ENCODE results near the gene RNPS1. TPM values are rescaled to one million over a fixed set of nuclear protein-coding genes. Genes with fewer than 3 reads are reported as not detected.

The RNPS1 gene
- total and polyA plus RNA-seq, 2 experiments from 2014 or later = 315 to 384 TPM

DNA sequence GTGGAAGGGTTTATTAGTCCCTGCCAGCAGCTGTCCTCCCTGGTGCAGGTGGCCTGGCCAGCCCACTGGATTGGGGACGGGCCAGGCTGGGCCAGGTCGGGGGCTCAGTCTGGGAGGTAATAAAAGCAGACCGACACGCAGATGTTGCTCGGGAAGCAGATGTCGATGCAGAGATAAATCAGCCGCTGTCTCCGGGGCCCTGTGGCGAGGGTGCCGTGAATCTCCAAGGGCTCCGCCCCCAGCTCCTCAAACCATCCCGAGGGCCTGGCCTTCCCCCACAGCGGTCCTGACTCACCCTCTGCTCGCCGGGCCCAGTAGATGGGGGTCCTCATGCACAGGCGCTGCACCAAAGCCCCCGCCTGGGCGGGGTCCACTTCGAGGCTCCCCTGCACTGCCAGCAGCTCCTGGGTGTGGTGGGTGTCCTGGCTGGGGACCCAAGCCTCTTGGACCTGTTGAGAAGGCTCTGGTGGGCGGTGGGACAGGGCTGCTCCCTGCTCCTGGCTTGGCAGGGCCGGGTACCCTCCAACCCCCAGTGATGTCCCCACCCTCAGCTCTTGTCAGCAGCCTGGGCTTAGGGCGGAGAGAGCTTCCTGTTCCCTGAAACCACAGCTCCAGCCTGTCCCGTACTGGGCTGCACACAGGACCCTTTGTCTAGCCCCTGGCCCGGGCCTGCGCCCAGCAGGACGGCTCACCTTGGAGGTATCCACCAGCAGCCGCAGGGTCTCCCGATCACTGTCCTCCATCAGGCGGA is 58.5 kb downstream of the RNPS1 start:
- no peak for DNase-seq (ENCODE audit: low spot score)
- Mint-ChIP-seq H3K4me3 (no peak overlapping the region), H3K9me3 (no peaks in the 10 kb centered on the region), H3K27ac (no peak overlapping the region), H3K27me3 (ENCODE audit: insufficient read depth, low read depth, poor library complexity) (peaks cover 21% of the 10 kb centered on the region), H3K4me1 (peaks cover 29% of the 10 kb centered on the region), H3K36me3 (ENCODE audit: low read depth) (peaks cover 35% of the 10 kb centered on the region)
- no peak overlapping the region for H2AFZ ChIP-seq
- no peak for ATAC-seq
- H3K27ac ChIP-seq (ENCODE audit: low read depth) = no peak overlapping the region
- no peak overlapping the region for H3K4me2 ChIP-seq
- H3F3A ChIP-seq (replicated peaks; ENCODE audit: low read depth) = peaks cover 29% of the 10 kb centered on the region; the same call in 1 of the 2 replicates
- no peak for TF ChIP-seq EZH2phosphoT487 (IDR thresholded peaks at IDR 0.05; ENCODE audit: unreplicated experiment)
- no peak for TF ChIP-seq STAT1 (IDR thresholded peaks at IDR 0.05; ENCODE audit: unreplicated experiment)
- TF ChIP-seq ZNF331 (CRISPR knock-in tag; IDR thresholded peaks at IDR 0.05; ENCODE audit: low read depth) = no peak
- TF ChIP-seq, protein P1, sequence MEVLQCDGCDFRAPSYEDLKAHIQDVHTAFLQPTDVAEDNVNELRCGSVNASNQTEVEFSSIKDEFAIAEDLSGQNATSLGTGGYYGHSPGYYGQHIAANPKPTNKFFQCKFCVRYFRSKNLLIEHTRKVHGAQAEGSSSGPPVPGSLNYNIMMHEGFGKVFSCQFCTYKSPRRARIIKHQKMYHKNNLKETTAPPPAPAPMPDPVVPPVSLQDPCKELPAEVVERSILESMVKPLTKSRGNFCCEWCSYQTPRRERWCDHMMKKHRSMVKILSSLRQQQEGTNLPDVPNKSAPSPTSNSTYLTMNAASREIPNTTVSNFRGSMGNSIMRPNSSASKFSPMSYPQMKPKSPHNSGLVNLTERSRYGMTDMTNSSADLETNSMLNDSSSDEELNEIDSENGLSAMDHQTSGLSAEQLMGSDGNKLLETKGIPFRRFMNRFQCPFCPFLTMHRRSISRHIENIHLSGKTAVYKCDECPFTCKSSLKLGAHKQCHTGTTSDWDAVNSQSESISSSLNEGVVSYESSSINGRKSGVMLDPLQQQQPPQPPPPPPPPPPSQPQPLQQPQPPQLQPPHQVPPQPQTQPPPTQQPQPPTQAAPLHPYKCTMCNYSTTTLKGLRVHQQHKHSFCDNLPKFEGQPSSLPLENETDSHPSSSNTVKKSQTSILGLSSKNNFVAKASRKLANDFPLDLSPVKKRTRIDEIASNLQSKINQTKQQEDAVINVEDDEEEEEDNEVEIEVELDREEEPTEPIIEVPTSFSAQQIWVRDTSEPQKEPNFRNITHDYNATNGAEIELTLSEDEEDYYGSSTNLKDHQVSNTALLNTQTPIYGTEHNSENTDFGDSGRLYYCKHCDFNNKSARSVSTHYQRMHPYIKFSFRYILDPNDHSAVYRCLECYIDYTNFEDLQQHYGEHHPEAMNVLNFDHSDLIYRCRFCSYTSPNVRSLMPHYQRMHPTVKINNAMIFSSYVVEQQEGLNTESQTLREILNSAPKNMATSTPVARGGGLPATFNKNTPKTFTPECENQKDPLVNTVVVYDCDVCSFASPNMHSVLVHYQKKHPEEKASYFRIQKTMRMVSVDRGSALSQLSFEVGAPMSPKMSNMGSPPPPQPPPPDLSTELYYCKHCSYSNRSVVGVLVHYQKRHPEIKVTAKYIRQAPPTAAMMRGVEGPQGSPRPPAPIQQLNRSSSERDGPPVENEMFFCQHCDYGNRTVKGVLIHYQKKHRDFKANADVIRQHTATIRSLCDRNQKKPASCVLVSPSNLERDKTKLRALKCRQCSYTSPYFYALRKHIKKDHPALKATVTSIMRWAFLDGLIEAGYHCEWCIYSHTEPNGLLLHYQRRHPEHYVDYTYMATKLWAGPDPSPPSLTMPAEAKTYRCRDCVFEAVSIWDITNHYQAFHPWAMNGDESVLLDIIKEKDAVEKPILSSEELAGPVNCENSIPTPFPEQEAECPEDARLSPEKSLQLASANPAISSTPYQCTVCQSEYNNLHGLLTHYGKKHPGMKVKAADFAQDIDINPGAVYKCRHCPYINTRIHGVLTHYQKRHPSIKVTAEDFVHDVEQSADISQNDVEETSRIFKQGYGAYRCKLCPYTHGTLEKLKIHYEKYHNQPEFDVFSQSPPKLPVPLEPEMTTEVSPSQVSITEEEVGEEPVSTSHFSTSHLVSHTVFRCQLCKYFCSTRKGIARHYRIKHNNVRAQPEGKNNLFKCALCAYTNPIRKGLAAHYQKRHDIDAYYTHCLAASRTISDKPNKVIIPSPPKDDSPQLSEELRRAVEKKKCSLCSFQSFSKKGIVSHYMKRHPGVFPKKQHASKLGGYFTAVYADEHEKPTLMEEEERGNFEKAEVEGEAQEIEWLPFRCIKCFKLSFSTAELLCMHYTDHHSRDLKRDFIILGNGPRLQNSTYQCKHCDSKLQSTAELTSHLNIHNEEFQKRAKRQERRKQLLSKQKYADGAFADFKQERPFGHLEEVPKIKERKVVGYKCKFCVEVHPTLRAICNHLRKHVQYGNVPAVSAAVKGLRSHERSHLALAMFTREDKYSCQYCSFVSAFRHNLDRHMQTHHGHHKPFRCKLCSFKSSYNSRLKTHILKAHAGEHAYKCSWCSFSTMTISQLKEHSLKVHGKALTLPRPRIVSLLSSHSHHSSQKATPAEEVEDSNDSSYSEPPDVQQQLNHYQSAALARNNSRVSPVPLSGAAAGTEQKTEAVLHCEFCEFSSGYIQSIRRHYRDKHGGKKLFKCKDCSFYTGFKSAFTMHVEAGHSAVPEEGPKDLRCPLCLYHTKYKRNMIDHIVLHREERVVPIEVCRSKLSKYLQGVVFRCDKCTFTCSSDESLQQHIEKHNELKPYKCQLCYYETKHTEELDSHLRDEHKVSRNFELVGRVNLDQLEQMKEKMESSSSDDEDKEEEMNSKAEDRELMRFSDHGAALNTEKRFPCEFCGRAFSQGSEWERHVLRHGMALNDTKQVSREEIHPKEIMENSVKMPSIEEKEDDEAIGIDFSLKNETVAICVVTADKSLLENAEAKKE (CRISPR knock-in tag; IDR thresholded peaks at IDR 0.05) = no peak
- TF ChIP-seq, protein P2, sequence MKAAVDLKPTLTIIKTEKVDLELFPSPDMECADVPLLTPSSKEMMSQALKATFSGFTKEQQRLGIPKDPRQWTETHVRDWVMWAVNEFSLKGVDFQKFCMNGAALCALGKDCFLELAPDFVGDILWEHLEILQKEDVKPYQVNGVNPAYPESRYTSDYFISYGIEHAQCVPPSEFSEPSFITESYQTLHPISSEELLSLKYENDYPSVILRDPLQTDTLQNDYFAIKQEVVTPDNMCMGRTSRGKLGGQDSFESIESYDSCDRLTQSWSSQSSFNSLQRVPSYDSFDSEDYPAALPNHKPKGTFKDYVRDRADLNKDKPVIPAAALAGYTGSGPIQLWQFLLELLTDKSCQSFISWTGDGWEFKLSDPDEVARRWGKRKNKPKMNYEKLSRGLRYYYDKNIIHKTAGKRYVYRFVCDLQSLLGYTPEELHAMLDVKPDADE (IDR thresholded peaks at IDR 0.05) = no peak
- TF ChIP-seq, protein P3, sequence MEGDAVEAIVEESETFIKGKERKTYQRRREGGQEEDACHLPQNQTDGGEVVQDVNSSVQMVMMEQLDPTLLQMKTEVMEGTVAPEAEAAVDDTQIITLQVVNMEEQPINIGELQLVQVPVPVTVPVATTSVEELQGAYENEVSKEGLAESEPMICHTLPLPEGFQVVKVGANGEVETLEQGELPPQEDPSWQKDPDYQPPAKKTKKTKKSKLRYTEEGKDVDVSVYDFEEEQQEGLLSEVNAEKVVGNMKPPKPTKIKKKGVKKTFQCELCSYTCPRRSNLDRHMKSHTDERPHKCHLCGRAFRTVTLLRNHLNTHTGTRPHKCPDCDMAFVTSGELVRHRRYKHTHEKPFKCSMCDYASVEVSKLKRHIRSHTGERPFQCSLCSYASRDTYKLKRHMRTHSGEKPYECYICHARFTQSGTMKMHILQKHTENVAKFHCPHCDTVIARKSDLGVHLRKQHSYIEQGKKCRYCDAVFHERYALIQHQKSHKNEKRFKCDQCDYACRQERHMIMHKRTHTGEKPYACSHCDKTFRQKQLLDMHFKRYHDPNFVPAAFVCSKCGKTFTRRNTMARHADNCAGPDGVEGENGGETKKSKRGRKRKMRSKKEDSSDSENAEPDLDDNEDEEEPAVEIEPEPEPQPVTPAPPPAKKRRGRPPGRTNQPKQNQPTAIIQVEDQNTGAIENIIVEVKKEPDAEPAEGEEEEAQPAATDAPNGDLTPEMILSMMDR (conservative IDR thresholded peaks at IDR 0.05; ENCODE audit: low read depth in 2 of 2) = no peak
- TF ChIP-seq JUNB (IDR thresholded peaks at IDR 0.05; ENCODE audit: unreplicated experiment) = no peak
- TF ChIP-seq POLR2AphosphoS5 (IDR thresholded peaks at IDR 0.05; ENCODE audit: low read depth) = no peak; the same call in 1 of the 2 replicates
- TF ChIP-seq, protein P4, sequence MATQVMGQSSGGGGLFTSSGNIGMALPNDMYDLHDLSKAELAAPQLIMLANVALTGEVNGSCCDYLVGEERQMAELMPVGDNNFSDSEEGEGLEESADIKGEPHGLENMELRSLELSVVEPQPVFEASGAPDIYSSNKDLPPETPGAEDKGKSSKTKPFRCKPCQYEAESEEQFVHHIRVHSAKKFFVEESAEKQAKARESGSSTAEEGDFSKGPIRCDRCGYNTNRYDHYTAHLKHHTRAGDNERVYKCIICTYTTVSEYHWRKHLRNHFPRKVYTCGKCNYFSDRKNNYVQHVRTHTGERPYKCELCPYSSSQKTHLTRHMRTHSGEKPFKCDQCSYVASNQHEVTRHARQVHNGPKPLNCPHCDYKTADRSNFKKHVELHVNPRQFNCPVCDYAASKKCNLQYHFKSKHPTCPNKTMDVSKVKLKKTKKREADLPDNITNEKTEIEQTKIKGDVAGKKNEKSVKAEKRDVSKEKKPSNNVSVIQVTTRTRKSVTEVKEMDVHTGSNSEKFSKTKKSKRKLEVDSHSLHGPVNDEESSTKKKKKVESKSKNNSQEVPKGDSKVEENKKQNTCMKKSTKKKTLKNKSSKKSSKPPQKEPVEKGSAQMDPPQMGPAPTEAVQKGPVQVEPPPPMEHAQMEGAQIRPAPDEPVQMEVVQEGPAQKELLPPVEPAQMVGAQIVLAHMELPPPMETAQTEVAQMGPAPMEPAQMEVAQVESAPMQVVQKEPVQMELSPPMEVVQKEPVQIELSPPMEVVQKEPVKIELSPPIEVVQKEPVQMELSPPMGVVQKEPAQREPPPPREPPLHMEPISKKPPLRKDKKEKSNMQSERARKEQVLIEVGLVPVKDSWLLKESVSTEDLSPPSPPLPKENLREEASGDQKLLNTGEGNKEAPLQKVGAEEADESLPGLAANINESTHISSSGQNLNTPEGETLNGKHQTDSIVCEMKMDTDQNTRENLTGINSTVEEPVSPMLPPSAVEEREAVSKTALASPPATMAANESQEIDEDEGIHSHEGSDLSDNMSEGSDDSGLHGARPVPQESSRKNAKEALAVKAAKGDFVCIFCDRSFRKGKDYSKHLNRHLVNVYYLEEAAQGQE (IDR thresholded peaks at IDR 0.05; ENCODE audit: unreplicated experiment) = no peak
- no peak for TF ChIP-seq NANOG (IDR thresholded peaks at IDR 0.05; ENCODE audit: borderline replicate concordance)
- TF ChIP-seq EZH2 (IDR thresholded peaks at IDR 0.05; ENCODE audit: low read depth, unreplicated experiment) = no peak
- no peak for TF ChIP-seq ZNF114 (CRISPR knock-in tag; IDR thresholded peaks at IDR 0.05)
- no peak for TF ChIP-seq CREB1 (CRISPR knock-in tag; IDR thresholded peaks at IDR 0.05; ENCODE audit: low read depth)
- no peaks in the 10 kb centered on the region for H3K27me3 ChIP-seq (ENCODE audit: insufficient read depth)
- no peak overlapping the region for H3K4me3 ChIP-seq
- H3K4me1 ChIP-seq (ENCODE audit: insufficient read depth) = peaks cover 13% of the 10 kb centered on the region; the same call in 1 of the 2 replicates
- H3K9me2 ChIP-seq (ENCODE audit: insufficient read depth) = no peaks in the 10 kb centered on the region
- 0 out of 2 replicates have a peak, but pooled peaks cover 5% of the 10 kb centered on the region for H3K36me3 ChIP-seq (ENCODE audit: insufficient read depth)
- H4K20me1 ChIP-seq (replicated peaks; ENCODE audit: insufficient read depth) = peaks cover 18% of the 10 kb centered on the region
- peaks cover 16% of the 10 kb centered on the region for H3K79me2 ChIP-seq (replicated peaks; ENCODE audit: insufficient read depth)

Data from GM23338 (cell line).